ENCODE data around the gene NUBP2.

Gene NUBP2

DNA sequence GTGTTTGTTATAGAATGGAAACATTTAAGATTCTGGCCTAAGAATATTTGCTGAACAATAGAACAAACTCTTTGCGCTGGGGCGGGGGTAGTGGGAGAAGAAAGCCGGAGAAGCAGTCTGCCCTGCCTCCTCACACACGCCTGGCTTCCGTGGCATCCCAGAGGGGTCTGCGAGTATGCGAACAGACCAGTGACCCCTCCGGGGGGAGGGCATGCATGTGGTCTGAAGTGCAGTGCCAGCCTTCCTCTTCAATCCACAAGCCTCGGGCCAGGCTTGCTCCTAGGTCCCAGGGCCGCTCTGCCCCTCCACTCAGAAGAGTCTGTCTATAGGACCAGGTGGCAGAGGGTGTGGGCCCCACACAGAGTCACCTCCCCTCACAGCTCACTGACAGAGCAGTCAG is 24.9 kb downstream of the NUBP2 start:
- no peak for DNase-seq (ENCODE audit: low read depth in 2 of 2)

- DNase-seq (ENCODE audit: low read depth in 2 of 2) = no peak
Measured at GRCh38 chr16:1808691-1809090, 25.9 kb downstream of the NUBP2 start.

GRCh38 chr16:1809281-1809801 is 26.6 kb downstream of the NUBP2 start:
- DNase-seq (ENCODE audit: low read depth in 2 of 2) = no peak

DNA sequence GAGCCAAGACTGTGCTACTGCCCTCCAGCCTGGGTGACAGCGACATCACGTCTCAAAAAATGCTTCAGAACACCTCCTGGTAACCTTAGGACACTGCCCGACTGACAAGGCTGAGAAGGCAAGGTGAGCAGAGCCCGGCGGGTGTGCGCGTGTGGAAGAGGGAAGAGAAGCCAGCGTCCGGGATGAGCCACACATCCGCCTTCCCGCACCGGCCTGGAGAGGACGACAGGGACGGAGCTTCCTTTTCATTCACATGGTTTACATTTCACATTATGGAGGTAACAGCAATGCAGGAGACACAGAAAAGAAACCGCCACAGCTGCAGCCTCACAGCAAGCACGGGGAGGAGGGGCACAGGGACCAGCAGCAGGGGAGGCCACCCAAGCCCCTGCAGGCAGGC is 27.3 kb downstream of the NUBP2 start:
- DNase-seq (ENCODE audit: low read depth in 2 of 2) = no peak

- no peak for DNase-seq (ENCODE audit: low read depth in 2 of 2)
Measured at GRCh38 chr16:1810536-1810935, 27.8 kb downstream of the NUBP2 start.

GRCh38 chr16:1812732-1813163 is 30.0 kb downstream of the NUBP2 start:
- peak in 1 of 2 donors; percentile 14 for DNase-seq (ENCODE audit: low read depth in 2 of 2)

DNA sequence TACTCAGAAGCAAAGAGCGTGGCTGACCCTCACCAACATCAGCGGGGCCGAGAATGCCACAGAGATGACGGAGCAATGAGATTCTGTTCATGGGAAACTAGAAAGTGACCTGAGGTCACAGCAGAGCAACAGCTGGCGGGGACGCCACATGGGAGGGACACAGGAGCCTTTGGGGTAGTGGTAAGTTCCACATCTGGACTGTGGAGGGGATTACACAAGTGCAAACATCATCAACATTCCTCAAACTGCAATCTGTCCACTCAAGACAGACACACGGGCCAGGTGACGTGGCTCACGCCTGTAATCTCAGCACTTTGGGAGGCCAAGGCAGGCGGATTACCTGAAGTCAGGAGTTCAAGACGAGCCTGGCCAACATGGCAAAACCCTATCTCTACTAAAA is 32.7 kb downstream of the NUBP2 start:
- DNase-seq (ENCODE audit: low read depth in 2 of 2) = no peak

GRCh38 chr16:1816396-1817275 is 33.9 kb downstream of the NUBP2 start:
- DNase-seq (ENCODE audit: low read depth in 2 of 2) = no peak

GRCh38 chr16:1817276-1817589 is 34.5 kb downstream of the NUBP2 start:
- DNase-seq (ENCODE audit: low read depth in 2 of 2) = no peak

- no peak for DNase-seq (ENCODE audit: low read depth in 2 of 2)
Measured at GRCh38 chr16:1817716-1818115, 35.0 kb downstream of the NUBP2 start.

GRCh38 chr16:1818204-1818872 is 35.6 kb downstream of the NUBP2 start:
- DNase-seq (ENCODE audit: low read depth in 2 of 2) = no peak

DNA sequence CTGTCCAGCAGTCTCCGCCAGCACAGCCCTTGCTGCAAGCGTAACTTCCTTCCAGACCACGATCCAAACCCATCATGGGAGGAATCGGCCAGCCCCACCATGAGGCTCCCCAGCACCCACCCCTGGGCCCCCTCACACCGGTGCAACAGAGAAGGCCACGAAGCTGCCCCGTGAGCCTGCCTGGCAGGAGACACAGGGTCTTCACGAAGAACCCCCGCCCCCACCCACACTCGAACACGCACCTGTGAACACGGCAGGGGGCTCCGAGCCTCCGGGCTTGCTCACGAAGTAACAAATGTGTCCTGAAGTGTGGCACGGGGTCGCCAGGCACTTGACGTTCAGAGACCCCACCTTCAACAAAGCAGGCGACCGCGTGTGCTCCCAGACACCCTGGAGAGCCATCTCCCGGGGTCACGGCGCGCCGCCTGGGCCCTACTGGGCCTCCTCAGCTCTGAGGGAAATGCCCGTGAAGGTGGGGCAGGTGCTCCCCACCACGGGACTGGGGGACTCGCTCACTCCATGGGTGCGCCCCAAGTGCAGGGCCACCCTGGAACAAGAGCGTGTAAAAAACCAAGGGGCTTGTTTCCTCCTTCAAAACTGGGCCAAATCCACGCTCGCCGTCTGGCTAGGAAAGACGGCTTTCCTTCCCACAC is 36.2 kb downstream of the NUBP2 start:
- DNase-seq (ENCODE audit: low read depth in 2 of 2) = no peak

GRCh38 chr16:1819611-1820010 is 36.9 kb downstream of the NUBP2 start:
- DNase-seq (ENCODE audit: low read depth in 2 of 2) = no peak

DNA sequence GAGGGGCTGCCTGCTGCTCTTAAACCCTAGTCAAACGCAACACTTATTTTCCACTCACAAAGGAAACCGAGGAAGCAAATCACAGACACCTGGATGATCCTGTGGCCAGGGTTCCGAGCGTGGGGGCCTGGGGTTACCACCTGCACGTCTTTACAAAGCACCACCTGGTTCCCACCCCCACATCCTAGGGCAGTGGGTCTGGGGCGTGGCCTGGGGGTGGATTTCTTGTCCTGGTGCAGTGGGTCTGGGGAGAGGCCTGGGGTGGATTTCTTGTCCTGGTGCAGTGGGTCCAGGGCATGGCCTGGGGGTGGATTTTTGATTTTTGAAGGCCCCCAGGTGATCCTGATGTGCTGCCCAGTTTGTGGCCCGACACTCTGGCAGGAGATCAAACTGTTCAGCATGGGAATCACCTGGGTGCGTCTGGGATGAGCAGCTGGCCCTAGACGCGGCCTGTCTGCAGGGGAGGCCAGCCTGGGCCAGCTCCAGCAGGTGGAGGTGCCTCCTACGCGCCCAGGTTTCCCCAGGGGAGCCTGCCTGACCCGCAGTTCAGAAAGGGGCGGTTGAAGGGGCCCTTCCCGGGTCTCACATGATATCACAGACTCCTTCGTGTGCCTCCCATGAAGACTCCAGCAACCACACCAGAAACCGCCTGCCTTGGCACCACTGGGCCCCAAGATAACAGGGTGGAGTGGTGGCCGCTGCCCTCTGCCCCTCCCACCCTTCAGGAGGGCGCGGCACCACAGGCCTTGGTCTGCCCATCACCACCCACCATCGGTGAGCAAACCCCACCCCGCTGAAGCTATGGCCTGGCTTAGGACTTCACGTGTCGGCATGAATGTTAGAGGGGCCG is 37.6 kb downstream of the NUBP2 start:
- DNase-seq (ENCODE audit: low read depth in 2 of 2) = no peak

- DNase-seq (ENCODE audit: low read depth in 2 of 2) = no peak
Measured at GRCh38 chr16:1820946-1821290, 38.2 kb downstream of the NUBP2 start.

- DNase-seq (ENCODE audit: low read depth in 2 of 2) = no peak
Measured at GRCh38 chr16:1821861-1822611, 39.3 kb downstream of the NUBP2 start.

- DNase-seq (ENCODE audit: low read depth in 2 of 2) = no peak
Measured at GRCh38 chr16:1822801-1823200, 40.0 kb downstream of the NUBP2 start.

DNA sequence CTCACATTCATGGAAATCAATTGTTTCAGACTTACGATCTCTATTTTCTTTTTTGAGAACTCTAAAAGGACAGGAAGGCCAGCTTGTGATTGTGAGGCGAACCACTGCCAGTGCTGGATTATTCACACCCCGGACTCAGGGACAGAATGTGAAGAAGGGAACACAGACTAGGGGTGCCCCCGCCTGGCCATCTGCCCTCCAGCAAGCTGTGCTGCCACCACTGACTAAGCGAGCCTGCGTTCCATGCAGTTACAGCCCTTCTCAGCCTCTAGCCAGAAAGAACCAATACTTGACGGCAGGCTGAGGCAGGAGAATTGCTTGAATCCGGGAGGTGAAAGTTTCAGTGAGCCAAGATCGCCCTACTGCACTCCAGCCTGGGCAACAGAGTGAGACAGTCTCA is 41.1 kb downstream of the NUBP2 start:
- DNase-seq (ENCODE audit: low read depth in 2 of 2) = no peak

DNA sequence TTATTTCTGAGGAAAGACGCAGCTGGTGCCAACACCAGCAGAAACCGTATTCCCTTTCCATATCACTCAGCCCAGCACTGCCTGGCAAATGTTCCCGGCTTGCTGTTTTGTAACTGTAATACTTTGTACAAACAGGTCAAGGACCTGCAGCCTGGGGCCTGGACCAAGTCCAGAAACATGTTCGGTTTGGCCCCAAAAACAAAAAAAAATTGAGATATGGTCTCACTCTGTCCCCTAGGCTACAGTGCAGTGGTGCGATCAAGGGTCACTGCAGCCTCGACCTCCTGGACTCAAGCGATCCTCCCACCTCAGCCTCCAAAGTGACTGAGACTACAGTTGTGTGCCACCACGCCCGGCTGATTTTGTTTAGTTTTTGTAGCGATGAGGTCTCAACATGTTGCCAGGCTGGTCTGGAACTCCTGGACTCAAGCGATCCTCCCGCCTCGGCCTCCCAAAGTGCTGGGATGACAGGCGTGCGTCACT is 42.7 kb downstream of the NUBP2 start:
- no peak for DNase-seq (ENCODE audit: low read depth in 2 of 2)

DNA sequence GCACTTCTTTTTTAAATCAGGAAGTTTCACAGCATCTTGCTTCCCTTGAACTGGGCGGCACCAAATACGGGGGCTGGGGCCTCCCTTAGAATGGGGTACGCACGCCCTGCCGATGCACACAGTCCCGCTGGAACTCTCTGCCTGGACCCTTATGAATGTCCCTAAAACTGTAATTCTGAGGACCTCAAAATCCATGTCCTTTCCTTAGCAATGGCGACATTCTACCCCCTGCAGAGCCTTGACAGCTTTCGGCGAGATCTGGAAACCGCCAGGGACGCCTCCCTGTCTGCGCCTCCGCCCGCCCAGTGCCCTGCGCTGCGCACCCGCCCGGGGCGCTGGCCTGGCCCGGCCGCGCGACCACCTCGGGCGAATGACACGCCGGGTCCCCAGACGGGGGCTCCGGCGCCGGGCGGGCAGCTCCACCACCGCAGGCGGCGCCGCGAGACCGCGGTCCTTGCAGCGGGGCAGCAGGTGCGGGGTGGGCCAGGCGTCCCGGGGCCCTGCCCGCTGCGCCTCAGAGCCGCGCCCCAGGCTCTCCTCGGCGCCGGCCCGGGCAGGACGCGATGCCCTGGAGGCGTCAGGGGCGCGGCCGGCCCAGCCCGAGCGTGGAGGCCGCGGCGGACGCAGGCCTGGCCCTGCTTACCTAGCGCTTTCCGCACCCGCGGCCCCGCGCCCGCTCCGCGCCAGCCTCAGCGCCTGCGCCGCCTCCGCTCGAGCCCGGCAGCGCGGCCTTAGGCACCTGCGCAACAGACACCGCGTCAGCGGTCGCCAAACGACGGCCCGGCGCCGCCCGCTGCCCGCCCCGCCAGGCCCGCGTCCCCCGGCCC is 43.3 kb downstream of the NUBP2 start:
- DNase-seq (ENCODE audit: low read depth in 2 of 2) = peak; percentile 31 to 44

Measured in stimulated activated CD4-positive, alpha-beta T cell treated with anti-CD3 and anti-CD28 coated beads, Interleukin-1b, Interleukin-23, amount 100 ng/mL, for 1 hour (primary cell).